ENCODE data around the gene AGO4.
"Not testable (repeated sequence)": the region's sequence is repeated elsewhere in the genome, so short reads cannot be mapped to it uniquely, and the experiment has no call there.

The AGO4 gene

GRCh38 chr1:35812754-35813153 lies 4.9 kb downstream of the AGO4 start:
- DNase-seq, result not testable (repeated sequence)

DNA sequence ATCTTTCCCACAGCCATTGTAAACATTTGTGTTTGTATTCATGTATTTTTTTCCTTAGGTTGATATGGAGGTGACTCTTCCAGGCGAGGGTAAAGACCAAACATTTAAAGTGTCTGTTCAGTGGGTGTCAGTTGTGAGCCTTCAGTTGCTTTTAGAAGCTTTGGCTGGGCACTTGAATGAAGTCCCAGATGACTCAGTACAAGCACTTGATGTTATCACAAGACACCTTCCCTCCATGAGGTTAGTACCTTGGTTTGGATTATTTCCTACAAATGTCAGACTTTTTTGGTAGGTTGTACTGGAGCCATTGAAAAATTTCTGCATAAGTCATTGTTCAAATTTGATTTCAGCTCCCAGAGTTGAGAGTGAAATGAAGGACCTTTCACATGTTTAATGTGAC lies 17.4 kb downstream of the AGO4 start:
- DNase-seq, result no peak

DNA sequence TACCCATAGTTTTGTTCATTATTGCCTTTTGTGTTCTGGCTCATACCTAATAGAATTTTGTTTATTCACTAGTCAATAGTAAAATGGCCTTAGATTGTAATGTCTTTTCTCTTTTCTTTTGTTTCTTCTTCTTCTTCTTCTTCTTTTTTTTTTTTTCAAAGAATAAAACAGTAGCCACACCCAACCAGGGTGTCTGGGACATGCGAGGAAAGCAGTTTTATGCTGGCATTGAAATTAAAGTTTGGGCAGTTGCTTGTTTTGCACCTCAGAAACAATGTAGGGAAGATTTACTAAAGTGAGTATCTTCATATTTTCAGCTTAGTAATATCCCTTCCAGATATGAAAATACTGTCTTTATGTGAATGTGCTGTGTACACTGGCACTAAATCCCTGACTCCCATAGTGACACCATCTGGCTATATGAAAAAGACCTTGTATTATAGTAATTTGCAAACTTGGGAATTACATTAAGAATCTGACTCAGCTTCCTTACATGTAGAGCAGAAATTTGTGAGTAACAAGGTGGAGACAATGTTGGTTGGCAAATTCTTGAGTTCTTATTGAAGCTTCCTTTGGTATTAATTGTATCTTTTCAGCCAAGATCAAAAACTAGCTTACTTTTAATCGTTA lies 24.6 kb downstream of the AGO4 start:
- no peak for DNase-seq

GRCh38 chr1:35833395-35833794 lies 25.6 kb downstream of the AGO4 start:
- no peak for DNase-seq

DNA sequence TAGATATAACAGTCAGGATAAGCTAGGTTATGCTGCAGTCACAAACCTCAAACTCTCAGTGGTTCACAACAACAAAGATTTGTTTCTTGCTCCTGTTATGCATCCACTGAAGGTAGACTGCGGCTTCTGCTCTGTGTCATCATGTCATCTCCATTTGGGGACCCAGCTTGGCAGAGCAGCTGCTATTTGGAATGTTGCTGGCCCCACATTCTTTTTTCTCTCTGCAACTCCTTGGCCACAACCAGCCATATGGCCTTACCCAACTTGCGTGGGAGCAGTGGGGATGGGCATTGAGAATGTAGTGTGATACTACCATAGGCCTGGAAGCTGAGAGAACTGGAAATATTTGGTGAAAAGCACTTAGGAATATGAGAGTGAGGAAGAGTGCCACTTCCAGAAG lies 26.4 kb downstream of the AGO4 start:
- DNase-seq, result no peak

DNA sequence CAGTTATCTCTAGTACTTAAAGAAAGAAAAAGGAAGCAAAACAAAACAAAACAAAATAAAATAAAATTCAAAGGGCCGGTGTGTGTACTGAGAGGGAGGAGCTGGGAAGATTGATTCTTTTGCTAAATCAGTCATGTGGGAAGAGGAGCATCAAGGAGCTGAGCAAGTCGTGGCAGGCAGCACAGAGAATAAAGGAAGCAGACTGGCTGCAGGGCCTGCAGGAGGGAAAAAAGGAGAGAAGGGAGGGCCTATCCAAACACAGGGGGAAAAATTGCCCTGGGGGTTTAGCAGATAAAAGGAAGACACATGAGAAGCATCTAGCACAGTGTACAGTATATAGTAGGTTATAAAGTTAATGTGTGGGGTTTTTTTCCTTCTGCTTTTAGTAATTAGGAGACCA lies 27.6 kb downstream of the AGO4 start:
- DNase-seq, result no peak

DNA sequence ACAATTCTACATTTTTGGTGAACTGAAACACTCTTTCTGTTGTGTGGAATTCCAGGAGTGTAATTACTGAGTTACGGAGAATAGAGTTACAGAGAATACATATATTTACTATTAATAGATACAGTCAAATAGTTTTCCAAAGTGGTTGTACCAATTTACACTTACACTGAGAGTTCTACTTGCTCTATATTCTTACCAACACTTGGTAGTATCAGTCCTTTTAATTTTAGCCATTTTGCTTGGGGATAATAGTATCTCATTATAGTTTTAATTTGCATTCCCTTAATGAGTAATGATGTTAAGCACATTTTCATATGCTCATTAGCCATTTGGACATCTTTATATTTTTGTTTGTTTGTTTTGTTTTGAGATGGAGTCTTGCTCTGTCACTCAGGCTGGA lies 28.9 kb downstream of the AGO4 start:
- no peak for DNase-seq

- DNase-seq, result no peak
Measured at GRCh38 chr1:35838693-35839245, 31.0 kb downstream of the AGO4 start.

DNA sequence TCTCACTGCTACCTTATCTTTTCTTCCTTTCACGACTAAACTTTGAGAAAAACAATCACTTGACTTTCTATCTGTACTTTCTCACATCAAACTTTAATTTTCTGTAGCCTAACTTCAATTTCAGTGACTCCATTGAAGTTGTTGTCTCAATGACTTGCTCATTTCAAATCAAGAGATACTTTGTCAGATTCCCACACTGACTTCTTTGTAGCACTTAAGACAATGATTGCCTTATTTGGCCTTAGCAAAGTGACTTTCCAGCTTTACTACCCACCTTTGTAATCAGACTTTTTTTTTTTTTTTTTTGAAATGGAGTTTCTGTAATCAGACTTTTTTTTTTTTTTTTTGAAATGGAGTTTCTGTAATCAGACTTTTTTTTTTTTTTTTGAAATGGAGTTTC lies 37.0 kb downstream of the AGO4 start:
- no peak for DNase-seq

DNA sequence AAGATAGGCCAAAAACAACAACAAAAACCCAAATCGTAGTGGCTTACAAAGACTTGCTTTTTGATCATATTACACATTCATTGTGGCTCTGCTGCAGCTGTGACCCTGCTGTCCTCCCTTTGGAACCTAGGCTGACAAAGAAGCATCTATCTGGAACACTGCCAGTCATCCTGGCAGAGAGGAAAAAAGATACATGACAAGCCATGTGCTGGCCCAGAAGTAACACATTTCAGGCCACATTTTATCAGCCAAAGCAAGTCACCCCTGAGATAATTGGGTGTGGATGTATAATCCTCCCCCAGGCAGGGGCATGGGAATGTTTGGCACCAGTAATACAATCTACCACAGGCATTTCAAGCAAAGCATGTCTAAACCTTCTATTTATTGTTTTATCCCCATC lies 38.0 kb downstream of the AGO4 start:
- DNase-seq, result no peak

DNA sequence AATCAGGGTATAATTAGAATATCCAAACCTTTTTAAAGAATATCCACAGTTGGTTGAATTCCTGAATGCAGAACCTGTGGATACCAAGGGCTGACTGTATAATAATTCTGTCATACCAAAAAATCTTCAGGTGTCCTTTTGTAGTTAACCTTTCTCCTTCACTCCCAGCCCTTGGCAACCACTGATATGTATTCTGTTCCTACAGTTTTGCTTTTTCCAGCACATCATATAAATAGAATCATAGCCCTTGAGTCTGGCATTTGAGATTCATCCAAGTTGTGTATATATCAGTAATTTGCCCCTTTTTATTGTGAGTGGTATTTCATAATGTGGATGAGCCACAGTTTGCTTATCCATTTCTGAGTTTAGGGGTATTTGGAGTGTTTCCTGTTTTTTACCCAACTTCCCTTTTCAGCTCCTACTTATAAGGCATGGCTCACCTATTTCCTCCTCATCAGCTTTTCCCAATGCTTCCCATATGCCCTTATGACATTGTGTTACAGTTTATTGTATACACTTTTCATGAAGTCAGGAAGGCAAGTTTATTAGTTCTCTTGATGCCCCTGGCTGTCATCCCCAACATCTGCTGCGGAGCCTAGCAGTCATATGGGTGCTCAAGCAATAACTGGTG lies 40.2 kb downstream of the AGO4 start:
- no peak for DNase-seq

DNA sequence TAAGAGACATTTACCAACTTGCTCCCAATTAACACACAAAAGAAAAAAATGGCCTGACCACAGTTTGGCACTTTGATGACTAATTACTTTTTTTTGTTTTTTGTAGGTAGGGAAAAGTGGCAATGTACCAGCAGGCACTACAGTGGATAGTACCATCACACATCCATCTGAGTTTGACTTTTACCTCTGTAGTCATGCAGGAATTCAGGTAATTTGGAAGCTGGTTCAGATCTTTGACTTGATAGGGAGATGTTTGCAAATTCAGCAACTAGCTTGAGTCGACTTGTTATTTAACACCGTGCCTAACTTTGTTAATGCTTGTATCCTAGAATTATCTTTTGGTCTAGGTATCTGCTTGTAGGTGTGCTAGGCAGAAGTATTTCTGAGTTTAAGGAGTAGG lies 42.2 kb downstream of the AGO4 start:
- no peak for DNase-seq

DNA sequence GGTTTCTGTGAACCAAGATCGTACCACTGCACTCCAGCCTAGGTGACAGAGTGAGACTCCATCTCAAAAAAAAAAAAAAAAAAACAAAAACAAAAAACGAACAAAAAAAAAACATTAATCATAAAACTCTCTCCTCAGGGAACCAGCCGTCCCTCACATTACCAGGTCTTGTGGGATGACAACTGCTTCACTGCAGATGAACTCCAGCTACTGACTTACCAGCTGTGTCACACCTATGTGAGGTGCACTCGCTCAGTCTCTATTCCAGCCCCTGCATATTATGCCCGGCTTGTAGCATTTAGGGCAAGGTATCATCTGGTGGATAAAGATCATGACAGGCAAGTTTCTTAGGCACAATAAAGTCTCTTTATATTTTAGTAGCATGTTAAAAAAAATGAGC lies 42.9 kb downstream of the AGO4 start:
- DNase-seq, result no peak

GRCh38 chr1:35851132-35851869 lies 43.5 kb downstream of the AGO4 start:
- no peak for DNase-seq

DNA sequence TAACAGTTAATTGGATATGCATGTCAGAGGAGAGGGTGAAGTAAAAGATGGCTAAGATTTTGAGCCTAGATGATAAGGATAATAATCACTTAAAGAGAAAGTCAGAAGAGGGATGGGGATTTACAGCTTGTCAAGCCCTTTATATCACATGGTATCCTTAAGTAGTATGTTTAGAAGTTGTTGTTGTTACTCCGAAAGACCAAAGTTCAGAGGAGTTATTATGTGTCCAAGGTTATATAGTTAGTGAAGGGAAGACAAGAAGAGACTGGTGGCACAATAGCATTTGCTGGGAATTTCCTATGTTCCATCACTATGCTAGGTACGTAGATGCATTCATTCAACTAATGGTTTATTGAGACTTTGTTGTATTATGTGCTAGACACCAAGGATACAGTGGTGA lies 44.4 kb downstream of the AGO4 start:
- no peak for DNase-seq

DNA sequence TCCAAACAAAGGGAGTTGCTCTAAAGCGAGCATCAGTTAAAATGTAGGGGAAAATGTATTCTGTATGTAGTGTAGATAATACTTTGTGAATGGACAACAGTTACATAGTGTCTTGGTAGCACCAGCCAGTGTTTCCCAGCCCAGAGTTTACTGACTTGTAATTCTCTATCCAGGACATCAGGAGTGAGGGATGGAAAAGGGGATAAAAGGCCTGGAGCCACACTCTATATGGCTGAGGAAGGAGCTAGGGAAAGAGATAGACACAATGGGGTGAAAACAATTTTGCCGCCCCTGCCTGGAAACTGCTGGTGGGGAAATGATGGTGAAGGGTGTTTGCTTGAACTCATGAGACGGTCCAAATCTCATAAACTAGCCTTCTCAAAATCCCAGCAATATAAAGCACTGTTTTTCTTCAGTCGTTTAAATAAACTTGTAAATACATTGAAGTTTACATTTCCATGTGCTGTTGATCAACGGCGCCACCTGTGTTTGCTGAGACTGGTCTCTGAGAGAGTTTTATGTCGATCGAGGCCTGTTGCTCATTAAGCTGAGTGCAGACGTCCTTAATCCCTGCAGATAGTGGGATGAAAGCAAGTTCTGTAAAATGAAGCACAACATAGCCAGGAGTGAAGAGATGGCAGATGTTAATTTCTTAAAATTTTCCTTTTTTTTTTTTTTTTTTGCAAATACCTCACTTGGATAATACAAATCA lies 47.3 kb downstream of the AGO4 start:
- no peak for DNase-seq

- no peak for DNase-seq
Measured at GRCh38 chr1:35856964-35857363, 49.1 kb downstream of the AGO4 start.

GRCh38 chr1:35857830-35858229 lies 50.0 kb downstream of the AGO4 start:
- no peak for DNase-seq

DNA sequence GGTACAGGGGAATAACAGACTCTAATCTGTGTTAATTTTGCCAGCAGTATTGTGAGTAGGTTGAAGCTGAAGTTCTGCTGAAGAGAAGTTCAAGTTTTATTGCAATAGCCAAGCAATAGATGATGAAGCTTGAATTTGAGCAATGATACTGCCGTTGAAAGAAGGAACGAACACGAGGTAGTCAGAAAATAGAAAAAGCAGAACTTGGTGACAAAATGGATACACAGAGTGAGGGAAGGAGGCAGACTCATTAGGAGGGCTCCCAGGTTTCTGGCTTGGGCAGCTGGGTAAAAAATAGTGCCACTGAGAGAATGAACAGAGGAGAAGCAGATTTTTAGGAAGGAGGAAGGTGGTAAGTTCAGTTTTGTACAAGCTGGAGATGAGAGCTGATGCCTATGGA lies 52.9 kb downstream of the AGO4 start:
- DNase-seq, result no peak

DNA sequence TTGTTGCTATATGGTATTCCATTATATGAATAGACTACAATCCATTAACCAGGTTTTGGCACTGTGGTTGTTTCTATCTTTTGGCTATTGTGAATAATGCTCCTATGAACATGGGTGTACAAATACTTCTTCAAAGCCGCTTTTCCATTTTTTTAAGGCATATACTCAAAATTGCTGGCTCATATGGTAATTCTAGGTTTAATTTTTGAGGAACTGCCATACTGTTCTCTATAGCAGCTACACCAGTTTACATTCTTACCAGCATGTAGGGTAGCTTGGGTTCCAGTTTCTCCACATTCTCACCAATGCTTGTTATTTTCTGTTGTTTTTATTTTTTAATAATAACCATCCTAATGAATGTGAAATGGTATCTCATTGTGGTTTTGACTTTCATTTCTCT lies 55.3 kb downstream of the AGO4 start:
- DNase-seq, result no peak

DNA sequence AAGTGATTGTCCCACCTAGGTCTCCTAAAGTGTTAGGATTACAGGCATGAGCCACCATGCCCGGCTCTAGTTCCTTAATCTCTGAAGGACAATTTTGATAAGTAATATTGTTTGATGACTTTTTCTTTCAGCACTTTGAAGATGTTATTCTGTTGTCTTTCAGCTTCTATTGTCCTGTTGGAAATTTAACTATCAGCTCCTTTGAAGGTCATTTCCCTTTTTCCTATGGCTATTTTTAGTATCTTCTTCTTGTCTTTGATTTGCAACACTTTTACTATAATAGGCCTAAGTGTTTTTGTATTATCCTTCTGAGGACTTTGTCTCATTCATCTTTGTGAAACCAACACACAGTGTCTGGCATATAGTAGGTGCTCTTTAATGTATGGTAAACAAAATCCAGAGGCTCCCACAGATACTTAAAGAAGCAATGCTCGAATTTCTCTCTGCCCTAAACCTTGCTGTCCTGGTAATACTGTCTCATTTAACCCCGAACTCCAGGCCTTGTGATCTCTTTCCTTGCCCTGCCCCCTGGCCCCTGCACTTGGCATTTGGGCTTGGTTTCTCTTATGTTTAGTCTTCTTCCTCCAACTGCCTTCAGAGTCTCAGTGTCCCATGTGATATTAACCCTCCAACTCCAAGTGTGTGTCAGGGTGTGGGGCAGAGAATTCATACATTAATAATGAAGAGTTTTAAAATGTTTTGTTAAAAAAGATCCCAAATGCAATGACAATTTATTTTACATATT lies 56.2 kb downstream of the AGO4 start:
- no peak for DNase-seq

- no peak for DNase-seq
Measured at GRCh38 chr1:35864813-35865212, 57.0 kb downstream of the AGO4 start.

DNA sequence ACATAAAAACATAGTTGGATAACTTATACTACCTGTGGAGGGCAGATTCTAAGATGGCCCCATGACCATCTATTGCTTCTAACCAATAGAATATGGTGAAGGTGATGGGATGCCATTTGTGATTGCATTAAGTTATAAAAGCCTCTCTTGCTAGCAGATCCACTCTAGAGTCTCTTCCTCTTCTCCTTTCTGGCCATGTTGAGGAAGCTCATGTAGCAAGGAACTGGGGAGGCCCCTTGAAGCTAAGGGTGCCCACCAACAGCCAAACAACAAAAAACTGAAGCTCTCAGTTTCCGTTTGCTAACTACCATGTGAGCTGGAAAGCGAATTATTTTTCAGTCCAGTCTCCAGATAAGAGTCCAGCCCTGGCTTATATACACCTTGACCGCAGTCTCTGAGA lies 59.2 kb downstream of the AGO4 start:
- DNase-seq, result no peak

Measured in CD4-positive, alpha-beta T cell treated with Interleukin-6 for 4 hours (primary cell).